NB4 (cell line): ENCODE measurements around the gene SCN8A.

Source experiments
- DNase-seq: peaks from one replicate; pipeline ENCODE4 v3.0.0; 2010; ENCODE audit warnings: low read depth
- H3K4me3 ChIP-seq: one replicate; pipeline ENCODE4 v1.5.1; 2011; ENCODE audit warnings: mild to moderate bottlenecking, low read depth, low read length, moderate library complexity
- MYC ChIP-seq: IDR thresholded peaks from 2 replicates; pipeline ENCODE4 v1.6.1; 2011; ENCODE audit warnings: low read depth, low read length
- POLR2A ChIP-seq: IDR thresholded peaks from 2 replicates; pipeline ENCODE4 v1.6.1; 2011; ENCODE audit warnings: mild to moderate bottlenecking; ENCODE audit not compliant: insufficient read length; ENCODE audit errors: extremely low read depth
- TF ChIP-seq, protein P1 (sequence below): IDR thresholded peaks from one replicate; pipeline ENCODE4 v1.5.1; 2012; ENCODE audit warnings: low read depth, low read length
- TF ChIP-seq, protein P2 (sequence below): IDR thresholded peaks from 2 replicates; pipeline ENCODE4 v1.6.1; 2011; ENCODE audit warnings: low read depth, low read length

SCN8A gene

DNA sequence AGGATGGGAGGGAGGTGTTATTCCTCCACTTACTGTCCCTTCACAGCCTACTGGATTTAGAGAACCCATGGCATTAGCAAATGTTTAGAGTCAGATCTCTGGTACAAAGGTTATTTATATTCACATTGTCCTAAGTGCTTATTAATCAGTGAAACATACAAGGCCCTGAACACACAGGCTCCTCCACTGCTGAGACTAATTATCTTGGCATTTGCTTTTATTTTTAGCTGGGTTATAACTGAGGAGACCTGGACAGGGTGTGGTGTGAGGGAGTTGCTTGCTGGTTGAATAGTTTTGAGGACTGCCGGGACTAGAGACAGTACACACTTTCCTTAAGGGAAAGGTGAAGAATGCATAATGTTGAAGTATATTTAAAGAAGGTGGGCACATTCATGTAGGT is 180.0 kb downstream of the SCN8A start:
- DNase-seq: no peak
- TF ChIP-seq, protein P1, sequence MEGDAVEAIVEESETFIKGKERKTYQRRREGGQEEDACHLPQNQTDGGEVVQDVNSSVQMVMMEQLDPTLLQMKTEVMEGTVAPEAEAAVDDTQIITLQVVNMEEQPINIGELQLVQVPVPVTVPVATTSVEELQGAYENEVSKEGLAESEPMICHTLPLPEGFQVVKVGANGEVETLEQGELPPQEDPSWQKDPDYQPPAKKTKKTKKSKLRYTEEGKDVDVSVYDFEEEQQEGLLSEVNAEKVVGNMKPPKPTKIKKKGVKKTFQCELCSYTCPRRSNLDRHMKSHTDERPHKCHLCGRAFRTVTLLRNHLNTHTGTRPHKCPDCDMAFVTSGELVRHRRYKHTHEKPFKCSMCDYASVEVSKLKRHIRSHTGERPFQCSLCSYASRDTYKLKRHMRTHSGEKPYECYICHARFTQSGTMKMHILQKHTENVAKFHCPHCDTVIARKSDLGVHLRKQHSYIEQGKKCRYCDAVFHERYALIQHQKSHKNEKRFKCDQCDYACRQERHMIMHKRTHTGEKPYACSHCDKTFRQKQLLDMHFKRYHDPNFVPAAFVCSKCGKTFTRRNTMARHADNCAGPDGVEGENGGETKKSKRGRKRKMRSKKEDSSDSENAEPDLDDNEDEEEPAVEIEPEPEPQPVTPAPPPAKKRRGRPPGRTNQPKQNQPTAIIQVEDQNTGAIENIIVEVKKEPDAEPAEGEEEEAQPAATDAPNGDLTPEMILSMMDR: no peak
- TF ChIP-seq POLR2A: no peak
- TF ChIP-seq, protein P2, sequence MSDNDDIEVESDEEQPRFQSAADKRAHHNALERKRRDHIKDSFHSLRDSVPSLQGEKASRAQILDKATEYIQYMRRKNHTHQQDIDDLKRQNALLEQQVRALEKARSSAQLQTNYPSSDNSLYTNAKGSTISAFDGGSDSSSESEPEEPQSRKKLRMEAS: no peak
- no peak for TF ChIP-seq MYC
- no peak overlapping the region for H3K4me3 ChIP-seq

DNA sequence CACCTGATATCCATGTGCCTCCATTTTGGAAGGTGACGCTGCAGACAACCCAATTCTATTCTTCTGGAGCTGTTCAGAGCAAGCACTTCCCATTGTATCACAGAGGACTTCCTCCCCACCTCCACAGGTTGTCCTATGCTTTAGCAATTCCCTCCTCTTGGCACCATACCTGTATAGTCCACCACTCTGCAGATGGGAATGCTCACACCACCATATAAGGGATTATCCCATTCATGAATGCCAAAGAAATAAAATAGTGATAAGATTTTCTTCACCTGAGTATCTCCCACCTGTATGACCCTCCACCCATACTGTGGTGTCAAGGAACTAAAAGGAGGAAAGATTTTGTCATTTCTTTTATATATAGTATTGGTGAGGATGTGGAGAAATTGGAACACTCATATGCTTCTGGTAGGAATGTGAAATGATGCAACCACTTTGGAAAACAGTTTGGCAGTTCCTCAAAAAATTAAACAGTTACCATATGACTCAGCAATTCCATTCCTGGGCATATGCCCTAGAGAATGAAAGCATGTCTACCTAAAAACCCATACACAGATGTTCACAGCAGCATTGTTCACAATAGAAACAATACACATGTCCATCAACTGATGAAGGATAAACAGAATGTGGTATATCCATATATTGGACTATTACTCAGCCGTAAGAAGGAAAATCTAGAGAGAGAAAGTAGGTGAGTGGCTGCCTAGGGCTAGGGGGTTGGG is 182.3 kb downstream of the SCN8A start:
- TF ChIP-seq MYC (no peak), POLR2A (no peak)
- TF ChIP-seq, protein P2: no peak
- TF ChIP-seq, protein P1: no peak
- H3K4me3 ChIP-seq: no peak overlapping the region
- DNase-seq: peak; percentile 42

DNA sequence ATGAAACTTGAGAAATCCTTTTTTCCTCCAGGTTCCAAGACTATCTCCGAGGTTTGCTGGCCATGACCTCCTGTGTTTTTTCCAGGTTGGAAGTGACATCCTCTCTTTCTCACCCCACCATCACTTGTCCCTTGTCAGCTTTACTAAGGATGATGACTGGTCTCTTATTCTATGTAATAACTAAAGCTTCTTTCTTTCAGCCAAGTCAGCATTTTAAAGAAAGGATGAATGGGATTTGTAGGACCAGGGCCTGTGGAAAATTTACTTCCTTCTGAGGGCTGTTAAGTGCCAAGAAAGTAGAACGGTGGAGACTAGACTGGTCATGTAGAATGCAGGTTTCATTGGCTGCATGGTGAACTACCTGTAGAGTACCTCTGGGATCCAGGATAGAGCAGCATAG is 183.9 kb downstream of the SCN8A start:
- H3K4me3 ChIP-seq: no peak overlapping the region
- DNase-seq: no peak
- TF ChIP-seq MYC: no peak
- TF ChIP-seq, protein P2: no peak
- TF ChIP-seq POLR2A: no peak
- TF ChIP-seq, protein P1: no peak

DNA sequence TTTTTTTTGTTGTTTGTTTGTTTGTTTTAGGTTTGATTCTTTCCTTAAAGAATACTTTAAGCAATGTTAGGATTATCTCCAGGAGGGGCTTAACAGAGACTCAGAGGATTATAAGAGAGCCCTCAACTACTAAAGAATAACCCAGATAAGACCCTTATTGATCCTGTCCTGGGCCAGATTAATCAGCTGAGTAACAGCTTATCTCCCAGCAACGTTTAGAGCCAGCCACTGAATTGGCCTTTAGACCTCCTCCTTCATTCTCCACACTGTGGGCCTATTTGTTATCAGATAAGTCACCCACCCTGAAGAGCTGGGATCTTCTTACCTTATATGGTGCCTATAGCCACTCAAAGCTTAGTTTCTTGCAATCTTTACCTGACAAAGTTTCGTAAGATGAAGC is 186.4 kb downstream of the SCN8A start:
- no peak overlapping the region for H3K4me3 ChIP-seq
- no peak for TF ChIP-seq MYC
- TF ChIP-seq POLR2A: no peak
- TF ChIP-seq, protein P2: no peak
- TF ChIP-seq, protein P1: no peak
- DNase-seq: no peak

DNA sequence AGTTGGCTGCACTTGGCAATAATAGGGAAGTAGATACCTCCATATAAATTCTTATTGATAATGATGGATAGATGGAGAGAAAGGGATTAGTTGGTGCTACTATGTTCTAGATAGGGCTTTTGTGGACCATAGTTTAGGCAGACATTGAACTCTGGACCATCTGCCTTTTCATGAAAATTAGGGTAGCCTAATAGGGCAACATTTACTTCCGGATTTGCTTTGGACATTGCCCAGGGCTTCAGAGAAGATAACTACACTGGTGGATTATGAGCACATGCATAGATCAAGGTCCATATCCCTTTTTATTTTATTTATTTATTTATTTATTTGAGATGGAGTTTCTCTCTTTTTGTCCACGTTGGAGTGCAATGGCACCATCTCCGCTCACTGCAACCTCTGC is 186.9 kb downstream of the SCN8A start:
- TF ChIP-seq MYC: no peak
- TF ChIP-seq, protein P1: no peak
- no peak for TF ChIP-seq POLR2A
- TF ChIP-seq, protein P2: no peak
- no peak for DNase-seq
- no peak overlapping the region for H3K4me3 ChIP-seq
